Measurements from ENCODE around the gene REXO1. TPM values are rescaled to one million over a fixed set of nuclear protein-coding genes. Genes with fewer than 3 reads are reported as not detected.

Gene REXO1
- total RNA-seq, 2 experiments from 2014 or later = 52.5 to 53.0 TPM

DNA sequence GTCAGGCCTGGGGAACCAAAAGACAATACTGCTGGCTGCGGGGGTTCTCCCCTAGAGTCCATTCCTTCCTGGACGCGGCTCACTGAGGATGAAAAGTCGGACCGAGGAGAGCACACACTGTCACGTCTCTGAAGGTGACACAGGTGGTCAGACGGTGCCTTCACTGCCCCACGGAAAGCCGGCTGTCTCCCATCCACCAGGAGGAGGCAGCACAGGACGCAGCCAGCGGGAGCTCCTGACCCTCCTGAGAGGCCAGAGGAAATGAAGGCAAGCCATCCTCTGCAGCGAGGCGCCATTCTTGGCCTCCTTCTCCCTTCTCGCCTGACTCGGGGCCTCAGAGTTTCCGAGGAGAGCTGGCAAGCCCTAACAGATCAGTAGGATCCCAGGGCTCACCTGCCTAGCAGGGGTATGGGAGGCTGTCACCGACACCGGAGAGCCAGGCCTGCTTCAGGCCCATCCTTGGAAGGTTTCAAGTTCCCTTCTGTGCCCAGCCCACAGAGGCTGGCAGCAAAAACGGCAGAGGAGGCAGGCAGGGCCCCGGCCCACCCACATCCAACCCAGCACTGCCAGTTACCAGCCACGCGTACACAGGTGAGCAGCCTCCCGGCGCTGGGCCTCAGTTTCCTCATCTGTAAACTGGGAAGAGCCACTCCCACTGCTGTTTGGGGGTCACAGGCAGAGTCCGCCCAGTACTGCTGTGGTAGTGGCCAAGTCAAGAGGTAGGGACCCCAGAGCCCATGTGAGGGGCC, 4.5 kb downstream of the REXO1 start:
- ChIA-PET POLR2A (no interaction called here), CTCF (no interaction called here)

DNA sequence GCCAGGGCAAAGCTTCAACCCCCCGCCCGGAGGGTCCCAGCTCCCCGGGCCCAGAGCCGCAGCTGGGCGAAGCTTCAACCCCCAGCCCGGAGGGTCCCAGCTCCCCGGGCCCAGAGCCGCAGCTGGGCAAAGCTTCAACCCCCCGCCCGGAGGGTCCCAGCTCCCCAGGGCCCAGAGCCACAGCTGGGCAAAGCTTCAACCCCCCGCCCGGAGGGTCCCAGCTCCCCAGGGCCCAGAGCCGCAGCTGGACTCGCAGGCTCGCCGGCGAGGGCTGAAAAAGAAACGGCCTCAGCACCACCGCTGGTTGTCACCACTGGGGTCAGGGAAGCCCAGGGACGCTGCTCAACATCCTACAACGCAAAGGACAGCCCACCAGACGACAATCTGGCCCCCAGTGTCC, 5.2 kb downstream of the REXO1 start:
- POLR2A ChIA-PET = no interaction called here
- CTCF ChIA-PET = no interaction called here

DNA sequence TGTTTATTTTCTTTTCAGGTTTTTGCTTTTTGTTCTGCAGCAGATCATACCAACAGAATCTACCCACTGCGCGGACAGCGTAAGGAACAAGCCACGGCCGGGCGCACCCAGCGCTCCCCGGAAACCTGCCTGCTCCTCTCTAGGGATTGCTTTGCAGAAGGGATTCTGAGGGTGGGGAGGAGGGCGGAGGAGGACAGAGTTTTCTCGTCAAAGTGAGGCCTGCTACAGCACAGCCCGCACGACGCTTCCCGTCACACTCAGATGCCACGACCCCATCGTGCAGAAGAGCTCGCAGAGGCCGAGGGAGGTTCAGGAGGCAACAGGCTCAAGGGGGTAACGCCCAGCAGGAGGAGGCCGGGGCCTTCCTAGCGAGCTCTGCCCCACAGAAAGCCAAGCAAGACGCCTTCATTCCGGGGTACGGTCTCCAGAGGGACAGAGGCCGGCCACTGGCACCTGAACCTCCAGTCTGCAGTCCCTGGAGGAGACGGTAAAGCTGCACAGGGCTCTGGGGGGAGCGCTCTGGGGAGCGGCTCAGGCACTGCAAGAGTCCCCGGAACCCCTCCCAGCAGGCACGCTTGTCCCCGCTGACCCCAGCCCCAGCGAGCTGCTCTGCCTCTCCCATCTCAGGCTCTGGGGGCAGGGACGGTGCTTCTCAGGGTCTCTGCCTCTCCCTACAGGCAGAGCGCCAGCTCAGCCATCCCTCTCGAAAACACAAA, 6.9 kb downstream of the REXO1 start:
- POLR2A ChIA-PET = no interaction called here
- CTCF ChIA-PET = interaction anchor here (0.8 to 0.9 kb wide), 2 partner anchors 15 kb away, joined by 3 to 6 read pairs; no protein-coding TSS in a partner anchor

GRCh38 chr19:1840541-1841115, 7.7 kb downstream of the REXO1 start:
- CTCF ChIA-PET = interaction anchor here (0.9 kb wide), 1 partner anchor 15 kb away, joined by 6 read pairs; no protein-coding TSS in a partner anchor
- POLR2A ChIA-PET = no interaction called here

- ChIA-PET CTCF (interaction anchor here (0.9 to 3.1 kb wide), 6 partner anchors 9 to 294 kb away, joined by 3 to 23 read pairs (median 8); no protein-coding TSS in a partner anchor), POLR2A (no interaction called here)
Measured at GRCh38 chr19:1839658-1840540, 8.4 kb downstream of the REXO1 start.

DNA sequence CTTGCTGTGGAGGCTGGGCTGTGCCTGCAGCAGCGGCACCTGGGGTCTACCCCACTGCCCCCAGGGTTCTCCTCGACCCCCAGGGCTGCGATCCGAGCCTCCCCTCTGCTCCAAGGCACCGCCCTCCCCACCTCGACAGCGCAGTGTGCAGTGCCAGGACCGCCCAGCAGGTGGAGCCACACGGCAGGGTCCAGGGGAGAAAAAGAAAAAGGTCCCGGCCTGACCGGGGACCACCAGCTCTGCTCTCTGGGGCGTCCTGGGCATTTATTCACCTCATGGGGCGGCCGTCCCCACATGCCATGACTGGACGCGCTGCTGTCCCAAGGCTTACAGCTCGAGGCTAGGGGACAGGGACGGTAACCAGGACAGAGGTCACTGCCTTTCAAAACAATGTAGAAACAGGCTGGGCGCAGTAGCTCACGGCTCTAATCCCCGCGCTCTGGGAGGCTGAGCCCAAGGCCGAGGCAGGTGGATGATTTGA, 10.6 kb downstream of the REXO1 start:
- POLR2A ChIA-PET = no interaction called here
- CTCF ChIA-PET = interaction anchor here (0.6 to 3.1 kb wide), 20 partner anchors 8 to 1549 kb away, joined by 3 to 23 read pairs (median 4); no protein-coding TSS in a partner anchor

- ChIA-PET CTCF (interaction anchor here (0.6 to 3.1 kb wide), 16 partner anchors 8 to 401 kb away, joined by 3 to 23 read pairs (median 4); no protein-coding TSS in a partner anchor), POLR2A (no interaction called here)
Measured at GRCh38 chr19:1837222-1837565, 11.1 kb downstream of the REXO1 start.

GRCh38 chr19:1836458-1837221, 11.6 kb downstream of the REXO1 start:
- CTCF ChIA-PET = interaction anchor here (0.6 to 3.1 kb wide), 17 partner anchors 7 to 400 kb away, joined by 3 to 23 read pairs (median 4); no protein-coding TSS in a partner anchor
- POLR2A ChIA-PET = no interaction called here

DNA sequence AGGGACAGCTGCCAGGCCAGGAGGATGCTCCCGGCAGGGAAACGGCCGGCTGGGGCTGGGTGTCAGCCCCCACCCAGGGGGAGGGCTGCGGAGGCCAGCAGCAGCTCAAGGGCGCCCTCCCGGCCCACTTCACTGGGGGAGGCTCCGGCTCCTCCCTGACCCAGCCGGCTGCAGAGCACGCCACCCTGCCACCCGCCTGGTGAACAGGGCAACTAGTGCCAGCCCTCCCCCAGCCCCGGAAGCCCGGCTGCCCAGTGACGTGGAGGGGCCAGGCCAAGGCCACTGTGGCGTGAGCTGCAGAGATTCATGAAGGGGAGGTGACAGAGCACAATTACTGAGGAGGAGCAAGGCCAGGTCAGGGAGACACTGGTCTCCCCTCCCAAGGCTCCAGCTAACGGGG, 14.7 kb downstream of the REXO1 start:
- POLR2A ChIA-PET = no interaction called here
- CTCF ChIA-PET = no interaction called here

DNA sequence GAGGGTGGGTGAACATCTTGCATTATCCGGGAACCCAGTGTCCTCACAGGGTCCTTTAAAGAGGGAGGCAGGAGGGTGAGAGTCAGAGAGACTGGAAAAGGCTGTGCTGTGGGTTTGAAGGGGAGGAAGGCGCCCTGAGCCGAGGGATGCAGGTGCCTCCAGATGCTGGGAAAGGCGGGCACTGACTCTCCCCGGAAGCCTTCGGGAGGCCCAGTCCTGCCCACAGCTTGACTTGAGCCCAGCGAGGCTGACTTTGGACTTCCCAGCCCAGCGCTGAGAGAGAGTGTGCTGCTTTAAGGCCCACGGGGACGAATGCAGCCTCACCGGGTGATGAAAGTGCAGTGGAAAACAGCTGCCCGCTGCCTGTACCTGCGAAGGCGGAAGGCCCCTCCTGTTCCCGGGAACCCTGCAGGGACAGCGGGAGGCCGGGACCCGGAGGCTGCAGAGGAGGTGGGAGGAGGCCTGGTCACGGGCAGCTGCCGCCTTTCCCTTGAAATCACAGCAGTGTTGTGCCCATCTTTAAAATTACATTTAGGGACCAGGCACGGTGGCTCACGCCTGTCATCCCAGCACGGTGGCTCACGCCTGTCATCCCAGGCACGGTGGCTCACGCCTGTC, 16.1 kb downstream of the REXO1 start:
- POLR2A ChIA-PET = no interaction called here

GRCh38 chr19:1830978-1831377, 17.3 kb downstream of the REXO1 start:
- POLR2A ChIA-PET = no interaction called here
- CTCF ChIA-PET = interaction anchor here (0.7 kb wide), 1 partner anchor 285 kb away, joined by 6 read pairs; no protein-coding TSS in a partner anchor

More for the DNA sequence above, 16.1 kb downstream of the REXO1 start:
- CTCF ChIA-PET = interaction anchor here (0.7 kb wide), 1 partner anchor 15 kb away, joined by 3 read pairs; no protein-coding TSS in a partner anchor

- ChIA-PET CTCF (no interaction called here), POLR2A (no interaction called here)
Measured at GRCh38 chr19:1830568-1830967, 17.7 kb downstream of the REXO1 start.

DNA sequence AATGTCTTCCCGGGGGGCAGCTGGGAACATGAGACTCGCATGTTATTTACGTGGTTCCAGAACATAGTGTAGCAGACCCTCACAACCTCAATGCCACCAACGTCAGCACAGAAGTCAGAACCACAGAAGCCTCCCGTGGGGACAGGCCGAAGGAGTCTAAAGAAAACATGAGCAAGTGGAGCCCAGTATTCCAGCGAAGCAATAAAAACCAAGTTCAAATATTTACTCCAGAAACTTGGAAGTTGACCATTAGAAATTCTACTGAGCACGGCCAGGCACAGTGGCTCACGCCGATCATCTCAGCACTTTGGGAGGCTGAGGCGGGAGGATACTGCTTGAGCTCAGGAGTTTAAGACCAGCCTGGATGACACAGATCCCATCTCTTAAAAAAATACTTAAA, 18.3 kb downstream of the REXO1 start:
- ChIA-PET CTCF (interaction anchor here (0.7 to 1.1 kb wide), 2 partner anchors 8 to 32 kb away, joined by 3 to 4 read pairs; no protein-coding TSS in a partner anchor), POLR2A (no interaction called here)

GRCh38 chr19:1828279-1829238, 19.7 kb downstream of the REXO1 start:
- POLR2A ChIA-PET = no interaction called here
- CTCF ChIA-PET = interaction anchor here (1.1 to 1.5 kb wide), 3 partner anchors 9 to 41 kb away, joined by 3 to 4 read pairs (median 3); no protein-coding TSS in a partner anchor

- POLR2A ChIA-PET = no interaction called here
- CTCF ChIA-PET = interaction anchor here (1.4 to 1.5 kb wide), 2 partner anchors 10 to 40 kb away, joined by 3 to 4 read pairs; no protein-coding TSS in a partner anchor
Measured at GRCh38 chr19:1827566-1828278, 20.6 kb downstream of the REXO1 start.
